GM12873 (cell line): ENCODE results near the gene ANKS4B.

Experiments
- TF ChIP-seq, protein P1 (sequence below): IDR thresholded peaks from 2 replicates; pipeline ENCODE4 v1.5.1; 2012; ENCODE audit warnings: low read depth, mild to moderate bottlenecking, moderate library complexity, low read length, control low read depth; ENCODE audit not compliant: insufficient read depth; ENCODE audit errors: missing control alignments

ANKS4B gene

DNA sequence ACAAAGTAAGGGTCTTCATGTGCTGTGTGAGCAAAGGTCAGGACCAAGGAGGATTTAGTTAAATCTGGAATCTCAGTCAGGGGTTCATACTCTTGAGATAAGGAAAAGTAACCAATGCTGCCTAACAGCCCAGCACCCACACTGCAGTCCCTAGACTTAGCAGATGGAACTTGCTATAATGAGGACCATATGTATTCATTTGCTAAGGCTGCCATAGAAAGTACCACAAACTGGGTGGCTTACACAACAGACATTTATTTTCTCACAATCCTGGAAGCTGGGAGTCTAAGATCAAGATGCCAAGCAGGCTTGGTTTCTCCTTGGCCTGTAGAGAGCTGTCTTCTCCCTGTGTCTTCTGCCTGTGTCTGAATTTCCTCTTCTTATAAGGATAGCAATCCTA is 42.9 kb upstream of the ANKS4B start:
- TF ChIP-seq, protein P1, sequence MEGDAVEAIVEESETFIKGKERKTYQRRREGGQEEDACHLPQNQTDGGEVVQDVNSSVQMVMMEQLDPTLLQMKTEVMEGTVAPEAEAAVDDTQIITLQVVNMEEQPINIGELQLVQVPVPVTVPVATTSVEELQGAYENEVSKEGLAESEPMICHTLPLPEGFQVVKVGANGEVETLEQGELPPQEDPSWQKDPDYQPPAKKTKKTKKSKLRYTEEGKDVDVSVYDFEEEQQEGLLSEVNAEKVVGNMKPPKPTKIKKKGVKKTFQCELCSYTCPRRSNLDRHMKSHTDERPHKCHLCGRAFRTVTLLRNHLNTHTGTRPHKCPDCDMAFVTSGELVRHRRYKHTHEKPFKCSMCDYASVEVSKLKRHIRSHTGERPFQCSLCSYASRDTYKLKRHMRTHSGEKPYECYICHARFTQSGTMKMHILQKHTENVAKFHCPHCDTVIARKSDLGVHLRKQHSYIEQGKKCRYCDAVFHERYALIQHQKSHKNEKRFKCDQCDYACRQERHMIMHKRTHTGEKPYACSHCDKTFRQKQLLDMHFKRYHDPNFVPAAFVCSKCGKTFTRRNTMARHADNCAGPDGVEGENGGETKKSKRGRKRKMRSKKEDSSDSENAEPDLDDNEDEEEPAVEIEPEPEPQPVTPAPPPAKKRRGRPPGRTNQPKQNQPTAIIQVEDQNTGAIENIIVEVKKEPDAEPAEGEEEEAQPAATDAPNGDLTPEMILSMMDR, result no peak

DNA sequence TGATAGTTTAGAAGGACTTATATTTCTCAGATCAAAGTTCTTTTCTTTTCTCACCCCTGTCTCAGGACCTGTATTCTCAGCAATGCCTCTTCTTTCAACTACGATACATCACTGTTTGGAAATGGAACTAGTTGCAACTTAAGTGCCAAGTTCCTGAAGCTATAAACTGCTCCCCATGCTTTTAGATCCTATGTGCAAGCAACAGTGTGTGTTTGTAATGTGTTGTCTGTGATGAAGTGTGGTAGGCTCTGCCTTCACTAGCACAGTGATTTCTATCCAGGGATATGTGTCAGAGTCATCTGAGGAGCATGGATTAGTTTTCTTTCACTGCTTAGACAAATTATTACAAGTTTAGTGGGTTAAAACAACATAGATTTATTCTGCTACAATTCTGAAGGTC is 40.5 kb upstream of the ANKS4B start:
- TF ChIP-seq, protein P1, result no peak

DNA sequence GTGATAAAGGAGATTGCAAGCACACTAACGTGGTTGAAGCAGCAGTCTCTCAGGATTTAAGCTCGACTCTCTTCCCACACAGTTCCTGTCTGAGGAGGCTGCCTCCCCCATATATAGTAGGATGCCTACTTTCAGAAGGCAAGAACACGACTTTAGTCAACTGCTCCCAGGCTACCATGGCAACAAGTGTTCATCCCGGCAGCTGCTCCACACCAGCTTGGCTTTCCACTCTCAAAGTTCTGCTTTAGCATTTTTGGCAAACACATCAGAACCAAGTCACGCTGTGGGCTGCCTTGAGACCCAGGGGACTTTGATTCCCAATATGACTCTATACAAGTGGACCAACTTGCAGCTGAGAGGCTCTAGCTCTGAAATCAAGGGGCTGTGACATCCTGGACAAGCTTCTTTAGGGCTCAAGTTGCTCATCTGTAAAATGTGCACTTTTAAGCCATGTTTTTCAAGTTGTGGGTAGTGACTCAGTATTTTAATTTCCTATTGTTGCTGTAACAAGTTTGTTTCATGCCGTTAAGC is 38.7 kb upstream of the ANKS4B start:
- TF ChIP-seq, protein P1, result no peak

DNA sequence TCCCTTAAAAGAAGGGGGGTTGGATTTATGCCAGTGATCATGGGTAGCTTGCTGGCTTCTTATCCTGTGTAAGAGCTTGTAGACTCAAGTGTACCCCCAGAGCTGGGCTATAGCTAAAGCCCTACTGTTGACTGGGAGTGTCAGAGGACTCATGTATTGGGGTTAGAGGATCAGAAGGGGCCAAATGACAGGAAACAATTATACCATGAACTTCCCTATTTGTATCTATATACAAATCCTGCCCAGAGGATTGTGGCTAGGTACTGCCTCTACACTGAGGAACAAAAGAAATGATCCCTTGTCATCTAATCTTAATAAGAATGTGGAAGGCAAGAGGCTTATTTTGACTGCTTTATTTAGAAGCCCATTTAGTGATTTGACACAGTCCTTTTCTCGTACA is 36.4 kb upstream of the ANKS4B start:
- TF ChIP-seq, protein P1, result no peak

DNA sequence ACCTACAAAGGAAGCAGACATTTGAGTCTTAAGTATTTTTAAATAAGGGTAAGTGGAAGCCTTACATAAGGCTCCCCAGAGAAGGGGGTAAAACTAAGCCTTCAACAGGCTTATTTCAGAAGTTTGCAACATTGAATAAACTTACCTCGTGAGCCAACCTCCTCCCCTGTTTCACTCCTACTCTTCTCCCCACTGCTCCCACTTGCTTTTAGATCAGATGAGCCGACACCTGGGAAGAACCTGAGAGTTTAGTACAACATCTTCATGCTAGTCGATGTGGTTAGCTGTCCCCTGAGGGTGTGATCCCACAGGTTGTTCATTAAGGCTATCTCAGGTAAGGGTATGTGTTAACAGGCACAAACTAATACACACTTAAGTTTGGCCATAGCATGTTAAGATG is 35.9 kb upstream of the ANKS4B start:
- TF ChIP-seq, protein P1, result no peak

DNA sequence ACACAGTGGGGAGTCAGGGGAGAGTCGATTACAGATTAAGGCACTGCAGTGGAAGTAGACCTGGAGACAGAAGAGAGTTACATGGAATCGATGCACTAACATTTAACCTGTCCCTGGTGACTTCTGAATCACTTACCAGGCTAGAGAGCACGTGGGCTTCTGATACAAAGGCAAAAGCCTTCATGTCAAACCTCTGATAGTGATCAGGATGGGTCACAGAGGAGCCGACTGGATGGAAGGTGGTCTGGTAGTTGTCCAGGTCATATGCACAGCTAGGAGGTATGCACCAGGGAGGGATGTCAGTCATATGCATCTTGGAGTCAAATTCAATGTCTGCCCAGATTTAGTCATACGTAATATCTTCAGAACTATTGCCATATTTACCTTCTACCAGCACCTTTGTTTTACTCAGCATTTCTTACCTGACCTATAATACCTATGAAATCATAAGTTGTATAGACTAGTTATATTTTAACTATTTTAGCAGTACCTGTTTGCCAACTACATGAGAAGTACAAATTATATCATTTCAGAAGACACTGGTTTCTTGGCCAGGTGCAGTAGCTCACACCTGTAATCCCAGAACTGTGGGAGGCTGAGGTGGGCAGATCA is 33.8 kb upstream of the ANKS4B start:
- TF ChIP-seq, protein P1, result no peak

DNA sequence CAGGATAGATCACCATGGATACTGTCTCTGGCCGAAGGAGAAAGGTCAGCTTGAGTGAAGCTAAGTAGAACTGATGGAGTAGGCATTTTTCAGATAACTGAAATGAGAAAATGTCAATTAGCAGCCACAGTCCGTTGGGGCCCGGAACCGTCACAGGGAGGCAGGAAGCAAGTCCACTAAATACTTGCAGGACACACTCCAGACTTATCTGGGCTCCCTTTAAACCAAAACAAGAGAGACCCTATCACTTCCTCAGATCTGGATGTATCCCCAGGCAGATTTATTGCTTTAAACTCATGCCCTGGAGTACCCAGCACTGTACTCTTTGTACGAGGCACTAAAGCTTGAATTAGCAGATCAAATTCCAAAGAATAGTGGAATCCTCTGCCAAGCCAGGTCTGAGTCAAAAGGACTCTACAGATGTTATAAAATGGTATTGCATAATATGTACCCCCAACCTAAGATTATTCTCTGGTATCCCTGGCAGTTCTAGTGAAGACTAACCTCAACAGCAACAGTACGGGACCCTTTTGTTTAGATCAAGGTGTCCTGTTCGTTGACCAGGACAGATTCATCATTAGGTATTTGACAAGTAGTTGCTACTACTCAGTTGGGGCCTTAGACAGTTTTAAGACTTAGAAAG is 30.2 kb upstream of the ANKS4B start:
- TF ChIP-seq, protein P1, result no peak
